HG02763 (cell line): ENCODE measurements around the gene FAM237B.

Source experiments
- ATAC-seq: cut with Tn5 transposase; IDR thresholded peaks from one replicate; pipeline ENCODE4 v1.9.1; 2021; ENCODE audit warnings: mild to moderate bottlenecking, moderate library complexity; ENCODE audit not compliant: unreplicated experiment

FAM237B gene

DNA sequence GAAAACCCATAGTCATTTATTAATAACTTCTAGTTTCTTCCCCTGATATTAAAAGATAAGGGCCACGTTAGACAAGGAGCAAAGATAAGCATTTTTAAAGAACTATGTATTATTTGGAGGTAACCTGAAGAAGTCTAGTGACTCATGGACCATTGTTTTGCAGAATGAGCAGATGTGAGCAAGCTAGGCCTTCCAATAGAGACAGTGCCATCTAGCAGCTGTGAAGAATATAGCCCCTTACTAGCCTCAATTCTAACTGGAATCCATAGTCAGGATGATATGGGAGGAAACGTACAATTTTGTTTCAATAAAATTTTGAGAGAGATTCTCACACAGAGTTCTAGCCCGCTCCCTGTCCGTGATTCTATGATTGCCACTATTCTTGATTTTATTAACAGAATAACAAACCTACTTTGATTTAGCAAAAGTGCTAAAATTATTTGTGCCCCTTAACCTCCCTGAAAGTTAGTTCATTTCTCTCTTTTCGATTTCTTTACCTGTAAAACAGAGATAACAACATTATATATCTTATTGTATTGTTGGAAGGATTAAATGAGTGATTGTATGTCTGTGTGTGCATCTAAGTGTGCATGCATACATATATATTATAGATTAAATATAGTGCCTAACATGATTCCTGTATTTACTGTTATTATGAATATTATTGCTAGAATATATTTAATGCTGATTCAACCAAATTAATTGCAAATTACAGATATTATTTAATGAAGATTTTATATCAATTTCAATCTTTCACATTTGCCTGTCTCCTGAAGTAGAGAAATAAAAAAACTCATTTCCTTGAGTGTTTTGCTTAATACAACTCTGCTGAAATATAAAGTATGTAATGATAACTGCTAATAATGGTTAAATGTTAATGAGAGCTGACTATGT lies 22.7 kb downstream of the FAM237B start:
- ATAC-seq, result peak; percentile 72

DNA sequence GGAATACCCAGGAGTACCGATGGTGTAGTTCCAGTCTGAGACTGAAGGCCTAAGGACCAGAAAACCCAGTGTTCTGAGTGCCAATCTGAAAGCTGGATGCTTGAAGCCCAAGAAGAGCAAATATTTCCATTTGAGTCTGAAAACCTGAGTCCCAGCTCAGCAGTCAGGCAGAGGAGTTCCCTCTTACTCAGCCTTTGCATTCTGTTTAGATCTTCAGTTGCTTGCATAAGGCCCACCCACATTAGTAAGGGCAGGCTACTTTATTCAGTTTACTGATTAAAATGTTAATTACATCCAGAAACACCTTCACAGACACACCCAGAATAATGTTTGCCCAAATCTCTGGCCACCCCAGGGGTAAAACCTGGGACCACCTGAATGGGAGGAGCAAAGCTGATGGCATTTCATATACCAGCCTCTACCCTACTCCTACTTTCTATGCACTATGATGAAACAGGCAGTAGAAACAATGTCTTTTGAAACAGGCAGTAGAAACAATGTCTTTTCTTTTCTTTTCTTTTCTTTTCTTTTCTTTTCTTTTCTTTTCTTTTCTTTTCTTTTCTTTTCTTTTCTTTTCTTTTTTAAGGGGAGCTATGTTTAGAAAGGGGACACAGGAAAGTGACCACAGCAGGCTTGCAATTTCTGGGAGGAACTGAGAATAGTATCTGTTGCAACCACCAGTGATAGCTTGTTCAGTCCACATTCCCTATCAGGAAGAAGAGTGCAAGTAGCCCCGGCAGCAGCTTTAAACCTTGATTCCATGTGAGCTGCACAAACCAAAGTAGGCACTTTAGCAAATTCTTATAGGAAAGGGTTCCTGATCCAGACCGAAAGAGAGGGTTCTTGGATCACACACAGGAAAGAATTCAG lies 30.6 kb downstream of the FAM237B start:
- ATAC-seq, result no peak

DNA sequence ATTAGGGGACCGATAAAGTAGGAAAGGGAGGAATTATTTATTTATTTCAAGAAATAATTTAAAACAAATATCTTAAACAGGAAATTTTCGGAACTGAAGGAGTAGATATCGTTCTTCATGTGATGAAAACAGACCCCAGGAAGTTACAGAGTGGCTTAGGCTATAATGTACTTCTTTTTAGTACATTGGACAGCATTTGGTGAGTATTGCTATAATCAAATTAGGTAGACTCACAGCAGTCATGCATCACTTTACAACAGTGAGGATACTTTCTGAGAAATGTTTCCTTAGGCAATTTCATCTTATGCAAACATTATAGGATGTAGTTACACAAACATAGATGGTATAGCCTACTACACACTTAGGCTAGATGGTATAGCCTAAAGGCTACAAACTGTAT lies 33.0 kb downstream of the FAM237B start:
- ATAC-seq, result no peak

DNA sequence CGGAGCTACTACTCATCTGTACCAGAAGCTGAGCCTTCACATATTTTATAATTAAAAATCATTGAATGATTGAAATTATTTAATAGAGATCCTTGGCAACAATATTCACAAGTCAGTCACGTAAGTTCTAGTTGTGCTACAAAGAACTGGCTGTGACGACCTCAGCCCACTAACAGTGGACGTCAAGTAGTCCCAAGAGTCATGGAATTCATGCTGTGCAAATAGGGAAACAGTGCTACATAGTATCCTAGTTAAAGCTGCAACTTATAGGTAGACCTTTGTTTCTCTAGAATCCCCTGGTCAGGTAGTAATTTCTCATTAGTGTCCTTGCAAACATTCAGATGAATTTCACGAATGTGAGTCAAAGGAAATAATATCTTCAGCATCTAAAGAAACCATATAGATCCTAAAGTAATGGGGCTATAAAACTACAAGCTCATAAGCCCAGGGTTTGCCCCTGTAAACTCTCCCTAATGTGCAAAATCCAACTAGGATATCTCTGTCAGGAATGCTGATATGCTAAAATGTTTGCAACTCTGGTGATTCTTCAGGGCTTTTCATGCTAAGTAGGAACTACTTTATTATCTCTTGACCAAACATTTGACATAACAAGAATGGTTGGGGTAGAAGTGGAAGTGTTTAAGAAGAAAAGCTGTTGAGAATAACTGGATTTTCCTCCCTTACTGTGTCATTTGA lies 44.9 kb downstream of the FAM237B start:
- no peak for ATAC-seq

DNA sequence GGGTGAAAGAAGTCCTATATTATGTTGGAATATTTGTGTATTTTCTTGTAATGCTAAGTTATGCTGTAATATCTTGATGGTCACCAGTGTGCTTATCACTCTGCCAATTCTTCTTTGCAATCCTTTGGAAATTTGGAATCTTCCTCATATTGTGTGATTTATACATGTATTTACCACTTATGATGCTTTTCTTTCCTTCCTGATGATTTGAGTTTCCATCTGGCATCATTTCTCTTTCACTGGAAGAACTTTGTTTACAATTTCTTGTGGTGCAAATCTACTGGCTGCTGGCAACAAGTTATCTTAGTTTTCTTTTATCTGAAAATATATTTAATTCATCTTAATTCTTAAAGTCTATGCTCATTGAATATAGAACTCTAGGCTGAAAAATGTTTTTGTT lies 46.9 kb downstream of the FAM237B start:
- ATAC-seq, result no peak

DNA sequence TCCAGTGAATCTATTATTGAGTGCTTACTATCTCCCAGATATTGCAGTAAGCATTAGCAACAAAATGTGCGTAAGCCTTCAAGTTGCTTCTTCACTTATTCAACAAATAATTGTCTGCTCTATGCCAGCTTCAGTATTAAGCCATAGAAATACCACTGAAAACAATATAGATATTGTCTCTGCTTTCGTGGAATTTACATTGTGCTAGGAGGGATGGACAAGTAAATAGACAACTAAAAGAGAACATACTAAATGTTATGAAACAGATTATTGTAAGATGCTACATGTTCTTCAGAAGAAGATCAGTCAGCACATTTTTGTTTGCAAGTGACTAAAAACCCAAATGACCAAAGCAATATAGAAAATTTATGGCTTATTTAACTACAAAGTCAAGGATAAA lies 48.9 kb downstream of the FAM237B start:
- no peak for ATAC-seq

DNA sequence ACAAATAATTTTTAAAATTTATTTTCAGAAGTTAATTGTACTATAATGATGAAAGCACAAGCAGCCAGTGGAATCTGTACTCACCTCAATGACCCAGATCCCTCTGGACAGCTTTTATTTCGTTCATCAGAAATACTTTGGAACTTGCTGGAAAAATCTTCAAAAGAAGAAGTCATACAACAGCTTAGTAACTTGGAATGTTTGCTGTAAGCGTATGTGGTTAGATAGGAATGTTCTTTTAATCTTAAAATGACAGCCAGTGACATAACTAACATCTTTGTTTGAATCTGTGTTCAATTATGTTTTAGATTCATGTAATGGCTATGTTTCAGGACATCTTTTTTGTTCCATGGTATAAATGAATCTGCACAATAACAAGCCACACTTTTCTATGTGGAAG lies 49.4 kb downstream of the FAM237B start:
- ATAC-seq, result no peak

DNA sequence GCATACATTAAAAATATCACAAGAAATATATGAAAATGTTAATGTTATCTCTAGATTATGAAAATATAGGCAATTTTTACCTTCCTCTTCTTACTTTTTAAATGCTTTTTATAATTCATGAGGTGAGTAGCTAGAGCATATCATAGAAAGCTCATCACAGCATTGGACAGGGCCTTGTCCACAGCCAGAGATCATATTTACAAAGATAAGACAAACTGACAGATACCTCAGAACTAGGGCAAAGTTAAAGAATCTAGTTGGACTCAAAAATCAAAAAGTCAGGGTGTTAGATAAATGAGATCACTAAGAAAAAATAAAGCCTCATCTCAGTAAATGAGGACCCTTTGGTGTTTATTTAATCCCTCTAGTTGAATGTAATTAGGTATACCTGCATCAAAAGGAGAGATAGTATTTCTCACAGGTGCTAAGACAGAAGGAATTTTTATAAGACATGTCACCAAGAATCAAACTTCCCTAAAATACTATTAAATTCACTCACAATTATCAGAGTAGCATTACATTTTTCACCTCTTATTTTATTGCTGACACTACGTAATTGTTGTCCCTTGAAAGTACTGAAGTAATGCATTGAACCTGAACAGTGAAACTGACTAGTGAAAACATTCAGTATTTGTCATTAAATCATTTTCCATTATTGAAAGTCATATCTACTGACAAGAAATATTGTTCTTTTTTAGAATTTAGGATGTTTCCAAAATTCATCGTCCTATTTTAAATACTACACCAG lies 50.5 kb downstream of the FAM237B start:
- no peak for ATAC-seq

DNA sequence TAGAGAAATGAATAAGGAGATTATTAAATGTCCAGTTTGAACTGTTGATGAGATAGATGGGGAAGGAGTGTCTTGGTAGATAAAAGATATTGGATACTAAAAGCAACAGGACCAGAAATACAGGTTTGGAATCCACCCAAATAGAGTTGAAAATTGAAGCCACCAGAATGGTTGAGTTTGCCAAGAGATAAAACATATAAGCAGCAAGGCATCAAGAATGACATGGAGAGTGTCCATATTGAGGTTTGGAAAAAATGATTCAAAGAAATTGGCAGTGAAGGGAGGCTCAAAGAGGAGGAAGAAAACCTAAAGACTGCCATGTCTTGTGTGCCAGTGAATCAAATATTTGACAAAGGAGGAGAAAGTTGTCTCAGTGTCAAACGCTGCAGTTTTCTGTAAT lies 51.9 kb downstream of the FAM237B start:
- ATAC-seq, result no peak

DNA sequence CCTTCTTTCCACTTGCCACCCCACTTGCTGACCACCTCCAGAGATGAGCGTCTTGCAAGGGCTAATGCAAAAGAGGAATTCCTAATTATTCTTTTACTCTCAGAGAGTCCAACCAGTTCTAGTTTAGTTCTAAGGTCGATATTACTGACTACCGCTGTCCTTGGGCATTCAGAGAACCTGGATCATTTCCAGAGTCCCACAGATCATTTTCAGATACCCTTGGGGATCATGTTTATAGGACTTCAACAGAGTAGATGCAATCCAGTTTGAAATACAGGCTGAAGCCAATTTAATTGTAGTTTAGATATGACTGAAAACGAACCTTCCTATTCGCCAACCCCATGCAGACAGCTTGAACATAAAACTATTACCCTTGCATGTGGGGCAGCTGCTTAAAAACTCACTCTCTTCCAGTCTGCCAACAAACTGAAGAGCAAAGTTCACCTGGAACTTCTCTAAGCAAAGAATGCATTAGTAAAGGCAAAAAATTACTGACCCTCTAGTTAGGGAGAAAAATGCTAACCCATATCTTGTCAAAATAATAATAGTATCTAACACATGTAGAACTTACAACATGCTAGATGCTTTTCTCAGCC lies 53.7 kb downstream of the FAM237B start:
- ATAC-seq, result no peak

DNA sequence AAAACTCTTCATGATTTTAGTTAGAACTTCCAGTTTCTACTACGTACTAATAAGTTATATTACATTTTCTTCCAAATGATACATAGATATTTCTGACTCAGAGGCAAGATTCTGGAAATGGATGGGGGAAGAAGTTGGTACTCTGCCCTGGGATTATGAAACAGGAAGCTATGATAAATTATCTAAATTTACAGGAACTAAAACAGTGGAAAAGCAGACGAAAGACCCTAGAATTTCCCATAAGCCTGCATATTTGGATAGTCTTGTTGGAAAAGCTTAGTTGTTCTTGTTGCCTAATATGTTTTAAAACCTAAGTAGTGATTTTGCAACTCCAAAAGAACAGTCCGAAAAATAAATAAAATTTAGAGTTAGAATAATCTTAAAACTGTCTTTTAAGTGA lies 54.3 kb downstream of the FAM237B start:
- no peak for ATAC-seq
